Measurements from ENCODE around the gene TRIO.

TRIO gene

DNA sequence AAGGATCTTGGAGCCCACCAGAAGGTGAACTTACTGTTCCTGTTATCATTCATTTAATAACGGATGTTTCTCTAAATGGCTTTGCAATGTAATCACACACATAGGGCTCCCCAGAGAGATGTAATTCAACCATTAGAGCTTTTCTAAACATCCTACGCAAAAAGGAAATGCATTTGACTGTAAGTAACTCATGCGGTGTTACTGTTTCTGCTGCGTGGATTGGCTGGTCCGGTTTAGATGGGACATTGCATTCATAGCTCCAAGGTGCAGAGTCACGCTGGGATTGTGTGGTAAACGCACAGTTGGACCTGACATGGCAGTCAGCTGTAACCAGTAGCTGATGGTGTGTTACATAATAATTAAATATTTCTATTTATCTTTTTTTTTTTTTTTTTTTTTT lies 252.9 kb downstream of the TRIO start:
- ChIA-PET POLR2A (interaction anchor here (0.7 kb wide), 1 partner anchor 84 kb away, joined by 5 read pairs; no protein-coding TSS in a partner anchor), CTCF (interaction anchor here (0.7 to 7.8 kb wide), 4 partner anchors 44 to 252 kb away, joined by 3 to 67 read pairs (median 3); no protein-coding TSS in a partner anchor)
- no peak for DNase-seq (ENCODE audit: extremely low spot score)
- TF ChIP-seq, protein P1, sequence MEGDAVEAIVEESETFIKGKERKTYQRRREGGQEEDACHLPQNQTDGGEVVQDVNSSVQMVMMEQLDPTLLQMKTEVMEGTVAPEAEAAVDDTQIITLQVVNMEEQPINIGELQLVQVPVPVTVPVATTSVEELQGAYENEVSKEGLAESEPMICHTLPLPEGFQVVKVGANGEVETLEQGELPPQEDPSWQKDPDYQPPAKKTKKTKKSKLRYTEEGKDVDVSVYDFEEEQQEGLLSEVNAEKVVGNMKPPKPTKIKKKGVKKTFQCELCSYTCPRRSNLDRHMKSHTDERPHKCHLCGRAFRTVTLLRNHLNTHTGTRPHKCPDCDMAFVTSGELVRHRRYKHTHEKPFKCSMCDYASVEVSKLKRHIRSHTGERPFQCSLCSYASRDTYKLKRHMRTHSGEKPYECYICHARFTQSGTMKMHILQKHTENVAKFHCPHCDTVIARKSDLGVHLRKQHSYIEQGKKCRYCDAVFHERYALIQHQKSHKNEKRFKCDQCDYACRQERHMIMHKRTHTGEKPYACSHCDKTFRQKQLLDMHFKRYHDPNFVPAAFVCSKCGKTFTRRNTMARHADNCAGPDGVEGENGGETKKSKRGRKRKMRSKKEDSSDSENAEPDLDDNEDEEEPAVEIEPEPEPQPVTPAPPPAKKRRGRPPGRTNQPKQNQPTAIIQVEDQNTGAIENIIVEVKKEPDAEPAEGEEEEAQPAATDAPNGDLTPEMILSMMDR (IDR thresholded peaks at IDR 0.05; ENCODE audit: control extremely low read depth, extremely low read depth, low read depth, missing control alignments): no peak

DNA sequence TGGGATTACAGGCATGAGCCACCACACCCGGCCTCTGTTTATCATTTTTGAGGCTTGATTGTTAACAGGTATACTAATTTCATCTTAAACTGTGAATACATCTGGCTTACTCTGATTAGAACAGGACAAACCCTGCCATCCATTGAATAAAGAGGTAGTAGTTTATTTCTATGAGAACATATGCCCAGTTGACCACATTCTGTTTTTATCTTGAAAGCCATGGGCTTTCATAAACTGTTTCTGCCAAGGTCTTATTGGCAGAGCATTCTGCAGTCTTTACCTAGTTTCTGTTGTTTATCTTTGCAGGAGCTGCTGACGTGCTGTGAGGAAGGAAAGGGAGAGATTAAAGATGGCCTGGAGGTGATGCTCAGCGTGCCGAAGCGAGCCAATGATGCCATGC lies 253.6 kb downstream of the TRIO start:
- no peak for DNase-seq (ENCODE audit: extremely low spot score)
- ChIA-PET POLR2A (no interaction called here), CTCF (interaction anchor here (0.7 to 7.8 kb wide), 3 partner anchors 17 to 252 kb away, joined by 3 to 67 read pairs (median 5); no protein-coding TSS in a partner anchor)
- TF ChIP-seq, protein P1 (IDR thresholded peaks at IDR 0.05; ENCODE audit: control extremely low read depth, extremely low read depth, low read depth, missing control alignments): no peak

DNA sequence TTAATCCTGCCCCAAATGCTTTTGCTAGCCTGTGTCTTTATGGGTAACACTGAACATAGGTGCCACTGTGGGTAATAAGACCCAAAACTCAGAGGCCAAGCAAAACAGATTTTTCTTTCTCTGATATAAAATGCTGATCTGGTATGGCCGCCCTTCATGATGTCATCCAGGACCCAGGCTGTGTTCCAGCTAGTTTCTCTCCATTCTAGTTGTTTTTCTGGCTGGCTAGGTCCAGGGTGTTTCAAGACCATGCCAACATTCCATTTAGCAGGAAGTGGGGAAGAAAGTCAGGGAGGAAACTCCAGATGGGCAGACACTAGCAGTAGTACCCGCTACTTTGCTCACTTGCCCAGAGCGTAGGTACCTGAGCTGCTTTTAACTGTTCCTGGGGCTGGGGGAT lies 254.6 kb downstream of the TRIO start:
- TF ChIP-seq, protein P1 (IDR thresholded peaks at IDR 0.05; ENCODE audit: control extremely low read depth, extremely low read depth, low read depth, missing control alignments): no peak
- CTCF ChIA-PET: interaction anchor here (1.2 to 7.8 kb wide), 6 partner anchors 8 to 251 kb away, joined by 3 to 67 read pairs (median 9); no protein-coding TSS in a partner anchor
- POLR2A ChIA-PET: no interaction called here

DNA sequence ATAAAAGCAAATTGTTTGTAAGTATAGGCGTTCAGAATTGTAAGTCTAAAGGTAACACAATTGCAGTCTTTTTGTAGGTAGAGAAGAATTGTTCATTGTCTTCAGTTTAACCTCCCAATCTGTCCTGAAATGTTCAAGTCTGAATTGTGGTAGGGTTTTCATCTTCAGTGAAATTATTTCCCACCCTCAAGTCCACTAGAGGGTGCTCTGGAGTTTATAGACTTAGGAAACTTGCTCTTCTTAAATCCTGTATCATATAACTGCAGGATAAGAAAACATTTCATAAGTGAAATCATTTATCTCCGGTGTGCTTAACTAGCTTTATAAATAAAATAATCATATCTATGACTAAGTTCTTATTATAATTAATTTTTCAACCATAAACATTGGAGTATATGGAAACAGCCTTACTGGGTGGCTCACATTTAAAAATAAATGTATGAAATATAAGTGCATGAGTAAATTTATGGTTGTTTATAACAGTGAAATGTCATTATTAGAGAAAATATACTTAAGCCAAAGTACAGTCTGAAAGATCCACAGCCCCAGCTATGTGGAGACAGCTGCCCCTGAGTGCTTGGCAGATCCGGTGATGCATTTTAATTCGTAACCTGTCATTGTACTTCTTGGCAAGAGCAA lies 256.0 kb downstream of the TRIO start:
- TF ChIP-seq, protein P1 (IDR thresholded peaks at IDR 0.05; ENCODE audit: control extremely low read depth, extremely low read depth, low read depth, missing control alignments): peak; percentile 56
- ChIA-PET CTCF (interaction anchor here (1.0 to 7.8 kb wide), 17 partner anchors 8 to 255 kb away, joined by 3 to 67 read pairs (median 6); no protein-coding TSS in a partner anchor), POLR2A (no interaction called here)
- peak; percentile 36 for DNase-seq (ENCODE audit: extremely low spot score)

More for the DNA sequence above, 254.6 kb downstream of the TRIO start:
- DNase-seq (ENCODE audit: extremely low spot score): no peak

DNA sequence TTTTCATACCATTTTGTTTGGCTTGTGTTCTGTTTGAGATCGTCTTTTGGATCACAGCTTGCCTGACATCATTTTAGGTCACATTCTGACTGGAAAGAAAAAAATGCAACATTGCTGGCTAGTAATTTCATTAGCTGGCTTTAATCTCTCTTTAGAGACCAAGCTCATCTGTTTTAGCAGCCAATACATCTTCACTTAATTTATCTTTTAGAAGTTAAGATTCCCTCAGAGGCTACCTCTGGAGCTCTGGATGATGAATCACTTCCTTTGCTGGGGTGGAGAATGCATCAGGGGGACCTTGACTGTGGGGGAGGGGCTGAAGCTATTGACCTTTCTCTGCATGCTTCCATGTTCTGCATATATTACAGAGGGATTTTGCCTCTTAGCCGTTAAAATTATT lies 256.9 kb downstream of the TRIO start:
- POLR2A ChIA-PET: no interaction called here
- TF ChIP-seq, protein P1 (IDR thresholded peaks at IDR 0.05; ENCODE audit: control extremely low read depth, extremely low read depth, low read depth, missing control alignments): no peak
- CTCF ChIA-PET: interaction anchor here (1.0 to 7.8 kb wide), 16 partner anchors 9 to 254 kb away, joined by 3 to 67 read pairs (median 5); no protein-coding TSS in a partner anchor
- DNase-seq (ENCODE audit: extremely low spot score): no peak

DNA sequence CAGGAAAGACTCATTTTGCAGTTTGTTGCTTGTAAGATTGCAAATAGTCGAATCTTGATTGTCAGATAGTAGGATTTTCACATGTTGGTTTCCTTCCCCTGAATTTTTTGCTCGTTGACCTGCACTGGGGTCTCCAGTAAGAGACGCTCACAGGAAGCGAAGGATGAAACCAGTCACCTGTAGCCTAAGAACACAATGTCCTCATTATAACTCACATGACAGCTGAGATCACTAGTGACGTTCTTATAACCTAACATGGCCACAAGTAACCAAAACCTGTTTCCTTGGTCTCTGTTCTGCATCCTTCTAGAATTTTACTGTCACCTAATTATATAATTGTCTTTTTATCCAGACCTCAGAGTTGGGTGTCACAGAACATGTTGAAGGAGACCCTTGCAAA lies 257.5 kb downstream of the TRIO start:
- DNase-seq (ENCODE audit: extremely low spot score): no peak
- POLR2A ChIA-PET: interaction anchor here (0.6 to 1.1 kb wide), 2 partner anchors 11 to 71 kb away, joined by 3 to 4 read pairs; no protein-coding TSS in a partner anchor
- CTCF ChIA-PET: interaction anchor here (0.7 to 7.8 kb wide), 17 partner anchors 8 to 254 kb away, joined by 3 to 67 read pairs (median 5); no protein-coding TSS in a partner anchor
- TF ChIP-seq, protein P1 (IDR thresholded peaks at IDR 0.05; ENCODE audit: control extremely low read depth, extremely low read depth, low read depth, missing control alignments): no peak
